ENCODE measurements around the gene G6PC2. TPM values are rescaled to one million over a fixed set of nuclear protein-coding genes. Genes with fewer than 3 reads are reported as not detected.
"Not testable (repeated sequence)": the region's sequence is repeated elsewhere in the genome, so short reads cannot be mapped to it uniquely, and the experiment has no call there.

G6PC2 gene
- total RNA-seq, 4 donors from 2014 or later, result not detected

- Histone ChIP-seq H3K4me3 (no peak overlapping the region), H3K4me1 (peaks cover 0 to 13% (median 6%) of the 10 kb centered on the region in 4 donors), H3K27ac (replicated peaks in 1 of 4) (no peak overlapping the region), H3K27me3 (no peaks in the 10 kb centered on the region), H3K36me3 (peaks cover 0 to 74% (median 2%) of the 10 kb centered on the region in 4 donors), H3K9me3 (no peaks in the 10 kb centered on the region)
- TF ChIP-seq POLR2A (IDR thresholded peaks at IDR 0.05; ENCODE audit: low read depth) (no peak), EP300 (IDR thresholded peaks at IDR 0.05) (no peak), POLR2AphosphoS5 (IDR thresholded peaks at IDR 0.05) (no peak), CTCF (IDR thresholded peaks at IDR 0.05) (no peak)
- 94% methylated on average over 3 of the region's 3 CpGs for WGBS
- no peak for DNase-seq (ENCODE audit: extremely low spot score)
- intact Hi-C loops (cut with DNase I), result loop anchor here (10.0 kb wide), 1 partner anchor 511 kb away; no protein-coding TSS in a partner anchor
These were observed 45.5 kb upstream of the G6PC2 start for GRCh38 chr2:168855601-168856000.

GRCh38 chr2:168858146-168858545 is 42.9 kb upstream of the G6PC2 start:
- intact Hi-C loops (cut with DNase I), result loop anchor here (10.0 kb wide), 1 partner anchor 513 kb away; no protein-coding TSS in a partner anchor
- H3K36me3 ChIP-seq, result peaks cover 0 to 74% (median 4%) of the 10 kb centered on the region in 4 donors

GRCh38 chr2:168867164-168867563 is 33.9 kb upstream of the G6PC2 start:
- 94% methylated on average over 1 of the region's 1 CpG for WGBS
- intact Hi-C loops (cut with DNase I); H3K9me3 ChIP-seq; H3K27me3 ChIP-seq; H3K27ac ChIP-seq (replicated peaks in 1 of 4); H3K4me1 ChIP-seq; DNase-seq (ENCODE audit: extremely low spot score); H3K4me3 ChIP-seq: not testable (repeated sequence)
- peaks cover 0 to 33% (median 8%) of the 10 kb centered on the region in 4 donors for H3K36me3 ChIP-seq

More at GRCh38 chr2:168858146-168858545, 42.9 kb upstream of the G6PC2 start:
- TF ChIP-seq POLR2A (IDR thresholded peaks at IDR 0.05; ENCODE audit: low read depth) (no peak), POLR2AphosphoS5 (IDR thresholded peaks at IDR 0.05) (no peak), EP300 (IDR thresholded peaks at IDR 0.05) (no peak), CTCF (IDR thresholded peaks at IDR 0.05) (no peak)
- no peak overlapping the region for H3K4me3 ChIP-seq
- H3K27me3 ChIP-seq, result no peaks in the 10 kb centered on the region
- H3K4me1 ChIP-seq, result peaks cover 0 to 13% (median 6%) of the 10 kb centered on the region in 4 donors
- no peak overlapping the region for H3K27ac ChIP-seq (replicated peaks in 1 of 4)
- no peak for DNase-seq (ENCODE audit: extremely low spot score)
- 94% methylated on average over 2 of the region's 2 CpGs for WGBS
- no peaks in the 10 kb centered on the region for H3K9me3 ChIP-seq

GRCh38 chr2:168870369-168870768 is 30.7 kb upstream of the G6PC2 start:
- H3K27ac ChIP-seq (replicated peaks in 1 of 4); H3K36me3 ChIP-seq; intact Hi-C loops (cut with DNase I); H3K4me3 ChIP-seq; H3K4me1 ChIP-seq; DNase-seq (ENCODE audit: extremely low spot score); H3K9me3 ChIP-seq; H3K27me3 ChIP-seq: not testable (repeated sequence)
- 100% methylated on average over 1 of the region's 1 CpG for WGBS

GRCh38 chr2:168870824-168871223 is 30.3 kb upstream of the G6PC2 start:
- H3K4me1 ChIP-seq; H3K9me3 ChIP-seq; intact Hi-C loops (cut with DNase I); H3K27ac ChIP-seq (replicated peaks in 1 of 4); DNase-seq (ENCODE audit: extremely low spot score); H3K36me3 ChIP-seq; H3K4me3 ChIP-seq; H3K27me3 ChIP-seq: not testable (repeated sequence)
- 97% methylated on average over 4 of the region's 4 CpGs for WGBS

- DNase-seq (ENCODE audit: extremely low spot score), result no peak
- H3K27me3 ChIP-seq, result no peaks in the 10 kb centered on the region
- H3K9me3 ChIP-seq, result no peaks in the 10 kb centered on the region
- intact Hi-C loops (cut with DNase I), result no loop called here
- TF ChIP-seq EP300 (IDR thresholded peaks at IDR 0.05), result no peak
- TF ChIP-seq CTCF (IDR thresholded peaks at IDR 0.05), result no peak
- no peak for TF ChIP-seq POLR2AphosphoS5 (IDR thresholded peaks at IDR 0.05)
- TF ChIP-seq POLR2A (IDR thresholded peaks at IDR 0.05; ENCODE audit: low read depth), result no peak
- no peak overlapping the region for H3K27ac ChIP-seq (replicated peaks in 1 of 4)
- H3K36me3 ChIP-seq, result no peaks in the 10 kb centered on the region
- H3K4me1 ChIP-seq, result no peaks in the 10 kb centered on the region
- 86% methylated on average over 6 of the region's 6 CpGs for WGBS
- no peak overlapping the region for H3K4me3 ChIP-seq
These were observed 26.6 kb upstream of the G6PC2 start for GRCh38 chr2:168874368-168875054.

- H3K4me1 ChIP-seq; H3K27ac ChIP-seq (replicated peaks in 1 of 4); H3K4me3 ChIP-seq; intact Hi-C loops (cut with DNase I); H3K27me3 ChIP-seq; H3K9me3 ChIP-seq; H3K36me3 ChIP-seq; DNase-seq (ENCODE audit: extremely low spot score): not testable (repeated sequence)
- WGBS, result 95% methylated on average over 12 of the region's 12 CpGs
These were observed 18.9 kb upstream of the G6PC2 start for GRCh38 chr2:168882163-168882562.

All from esophagus muscularis mucosa (tissue), 4 donors.